Osteocyte (in vitro differentiated cells): Measurements from ENCODE around the gene PRDM16. TPM values are rescaled to one million over a fixed set of nuclear protein-coding genes. Genes with fewer than 3 reads are reported as not detected.

Experiments
- DNase-seq: peaks from one replicate; pipeline ENCODE4 v3.0.0; 2021; ENCODE audit warnings: mixed read lengths; ENCODE audit not compliant: unreplicated experiment; ENCODE audit errors: extremely low spot score
- H3K27ac Mint-ChIP-seq: one replicate; pipeline ENCODE4 v1.8.0; 2021; ENCODE audit warnings: mild to moderate bottlenecking, mixed read lengths; ENCODE audit not compliant: unreplicated experiment
- H3K27me3 Mint-ChIP-seq: one replicate; pipeline ENCODE4 v1.8.0; 2021; ENCODE audit warnings: mixed read lengths; ENCODE audit not compliant: unreplicated experiment
- H3K36me3 Mint-ChIP-seq: one replicate; pipeline ENCODE4 v1.8.0; 2021; ENCODE audit warnings: mixed read lengths; ENCODE audit not compliant: unreplicated experiment
- H3K4me1 Mint-ChIP-seq: one replicate; pipeline ENCODE4 v1.8.0; 2021; ENCODE audit warnings: mixed read lengths; ENCODE audit not compliant: unreplicated experiment
- H3K4me3 Mint-ChIP-seq: one replicate; pipeline ENCODE4 v1.8.0; 2021; ENCODE audit warnings: mild to moderate bottlenecking, moderate library complexity, mixed read lengths; ENCODE audit not compliant: unreplicated experiment
- H3K9me3 Mint-ChIP-seq: one replicate; pipeline ENCODE4 v1.8.0; 2021; ENCODE audit warnings: mixed read lengths; ENCODE audit not compliant: unreplicated experiment
- total RNA-seq: library from RNA; stranded (reverse); gene quantifications from 2 replicates; pipeline ENCODE4 v1.2.1, GENCODE V29; 2021
- TF ChIP-seq, protein P1 (sequence below): fragments of 200-600 bp; sonication (generic); IDR thresholded peaks from 2 replicates; pipeline ENCODE4 v1.5.0; 2021; ENCODE audit warnings: antibody characterized with exemption, mild to moderate bottlenecking, moderate library complexity

The PRDM16 gene
- total RNA-seq, 1 donor from 2014 or later: 7.1 TPM

DNA sequence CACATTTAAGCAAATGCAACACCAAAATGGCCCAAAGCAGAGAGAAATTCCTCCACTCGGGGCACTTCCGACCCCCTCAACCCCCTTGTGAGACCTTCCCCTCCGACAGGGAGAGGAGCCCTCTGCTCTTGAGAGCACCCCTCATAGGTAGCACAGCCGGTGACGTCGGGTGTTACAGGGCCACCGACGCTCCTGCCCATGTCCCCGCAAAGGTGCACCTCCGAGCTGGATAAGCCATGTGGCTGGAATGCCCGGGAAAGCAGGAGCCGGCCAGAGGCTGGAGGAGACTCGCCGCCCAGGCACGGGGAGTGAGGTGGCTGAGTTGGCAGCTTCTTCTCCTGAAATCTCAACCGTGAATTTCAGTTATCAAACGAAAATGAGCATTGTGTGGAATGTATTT lies 318.4 kb downstream of the PRDM16 start:
- Mint-ChIP-seq H3K27ac (no peak overlapping the region), H3K4me1 (no peaks in the 10 kb centered on the region), H3K4me3 (no peak overlapping the region), H3K36me3 (peaks cover 3% of the 10 kb centered on the region), H3K27me3 (peaks cover 5% of the 10 kb centered on the region), H3K9me3 (no peaks in the 10 kb centered on the region)
- DNase-seq: no peak
- TF ChIP-seq, protein P1, sequence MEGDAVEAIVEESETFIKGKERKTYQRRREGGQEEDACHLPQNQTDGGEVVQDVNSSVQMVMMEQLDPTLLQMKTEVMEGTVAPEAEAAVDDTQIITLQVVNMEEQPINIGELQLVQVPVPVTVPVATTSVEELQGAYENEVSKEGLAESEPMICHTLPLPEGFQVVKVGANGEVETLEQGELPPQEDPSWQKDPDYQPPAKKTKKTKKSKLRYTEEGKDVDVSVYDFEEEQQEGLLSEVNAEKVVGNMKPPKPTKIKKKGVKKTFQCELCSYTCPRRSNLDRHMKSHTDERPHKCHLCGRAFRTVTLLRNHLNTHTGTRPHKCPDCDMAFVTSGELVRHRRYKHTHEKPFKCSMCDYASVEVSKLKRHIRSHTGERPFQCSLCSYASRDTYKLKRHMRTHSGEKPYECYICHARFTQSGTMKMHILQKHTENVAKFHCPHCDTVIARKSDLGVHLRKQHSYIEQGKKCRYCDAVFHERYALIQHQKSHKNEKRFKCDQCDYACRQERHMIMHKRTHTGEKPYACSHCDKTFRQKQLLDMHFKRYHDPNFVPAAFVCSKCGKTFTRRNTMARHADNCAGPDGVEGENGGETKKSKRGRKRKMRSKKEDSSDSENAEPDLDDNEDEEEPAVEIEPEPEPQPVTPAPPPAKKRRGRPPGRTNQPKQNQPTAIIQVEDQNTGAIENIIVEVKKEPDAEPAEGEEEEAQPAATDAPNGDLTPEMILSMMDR: no peak

DNA sequence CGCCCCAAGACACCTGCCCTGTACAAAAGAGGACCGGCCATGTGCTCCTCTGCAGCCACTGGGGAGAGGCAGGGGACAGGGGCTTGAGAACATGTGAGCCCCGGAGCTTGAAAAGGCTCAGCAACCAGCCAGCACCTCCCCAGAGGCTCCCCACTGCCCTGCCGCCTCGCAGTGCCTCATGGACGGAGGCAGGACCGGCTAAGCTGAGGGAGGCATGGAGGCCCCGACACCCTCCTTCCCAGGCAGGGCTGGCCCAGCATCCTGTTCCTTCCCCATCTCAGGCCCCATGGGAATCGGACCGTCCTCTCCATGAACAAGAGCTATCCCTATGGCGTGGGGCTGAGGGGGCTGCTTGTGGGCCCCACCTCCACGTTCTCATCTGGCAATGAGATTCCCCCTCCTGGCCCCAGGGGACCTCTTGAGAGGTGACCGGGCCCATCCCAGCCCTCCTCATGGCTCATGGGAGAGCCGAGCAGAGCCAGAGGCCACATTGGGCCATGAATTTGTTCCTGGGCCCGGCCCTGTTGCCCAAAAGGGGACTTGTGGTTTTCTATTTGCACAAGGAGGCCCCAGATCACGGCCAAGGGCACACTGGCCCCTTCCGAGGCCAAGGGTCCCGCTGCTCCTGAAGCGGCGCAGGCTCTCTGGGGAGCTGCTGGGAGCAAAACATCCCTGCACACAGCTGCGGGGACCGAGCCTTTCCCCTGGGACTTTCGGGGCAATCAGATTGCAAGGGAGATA lies 320.3 kb downstream of the PRDM16 start:
- Mint-ChIP-seq H3K36me3 (peaks cover 3% of the 10 kb centered on the region), H3K4me1 (no peaks in the 10 kb centered on the region), H3K27ac (no peak overlapping the region), H3K4me3 (no peak overlapping the region), H3K27me3 (peaks cover 11% of the 10 kb centered on the region), H3K9me3 (no peaks in the 10 kb centered on the region)
- TF ChIP-seq, protein P1: no peak
- no peak for DNase-seq

DNA sequence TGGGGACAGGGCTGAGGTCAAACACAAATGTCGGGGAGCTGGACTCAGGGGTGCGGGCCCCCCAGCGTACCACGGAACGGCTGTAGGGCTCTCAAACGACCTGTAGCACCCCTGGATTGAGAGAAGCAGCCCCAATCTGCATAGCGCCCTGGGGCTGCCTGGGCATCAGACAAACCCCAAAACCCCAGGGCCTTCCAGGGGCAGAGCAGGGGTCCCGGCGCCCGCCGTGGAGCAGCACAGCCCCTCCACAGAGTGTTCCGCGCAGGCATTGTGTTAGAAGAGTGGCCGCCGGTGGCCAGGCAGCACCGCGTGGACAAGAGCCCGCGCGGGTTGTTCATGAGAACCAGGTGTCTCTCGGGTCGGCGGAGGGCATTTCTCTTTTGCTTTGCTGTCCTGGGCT lies 321.3 kb downstream of the PRDM16 start:
- Mint-ChIP-seq H3K36me3 (peaks cover 3% of the 10 kb centered on the region), H3K9me3 (no peaks in the 10 kb centered on the region), H3K27me3 (peaks cover 11% of the 10 kb centered on the region), H3K27ac (no peak overlapping the region), H3K4me3 (no peak overlapping the region), H3K4me1 (no peaks in the 10 kb centered on the region)
- TF ChIP-seq, protein P1: no peak
- DNase-seq: no peak

DNA sequence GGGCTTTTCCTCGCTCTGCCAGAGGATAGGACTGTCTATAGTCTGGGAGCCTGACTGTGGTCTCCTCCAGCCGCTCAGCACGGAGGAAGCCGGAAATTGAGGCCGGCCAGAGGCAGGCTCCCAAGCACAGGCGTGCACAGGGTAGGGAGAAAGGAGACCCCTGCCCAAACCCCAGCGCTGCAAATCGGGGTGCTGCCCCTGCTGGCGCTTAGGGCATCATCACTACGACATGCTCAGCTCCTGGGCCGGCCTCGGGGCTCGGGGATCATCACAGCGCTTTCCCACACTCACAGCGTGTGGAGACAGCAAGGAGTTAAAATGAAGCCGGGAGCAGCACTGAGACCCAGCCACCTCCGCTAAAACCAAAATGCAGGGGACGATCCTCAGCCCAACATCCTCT lies 322.7 kb downstream of the PRDM16 start:
- no peak for DNase-seq
- TF ChIP-seq, protein P1: no peak
- Mint-ChIP-seq H3K27me3 (peaks cover 11% of the 10 kb centered on the region), H3K27ac (no peak overlapping the region), H3K4me3 (no peak overlapping the region), H3K4me1 (no peaks in the 10 kb centered on the region), H3K9me3 (no peaks in the 10 kb centered on the region), H3K36me3 (no peaks in the 10 kb centered on the region)

- no peak for DNase-seq
- H3K27ac Mint-ChIP-seq: no peak overlapping the region
- peaks cover 11% of the 10 kb centered on the region for H3K27me3 Mint-ChIP-seq
- TF ChIP-seq, protein P1: no peak
- no peaks in the 10 kb centered on the region for H3K4me1 Mint-ChIP-seq
- H3K9me3 Mint-ChIP-seq: no peaks in the 10 kb centered on the region
- H3K4me3 Mint-ChIP-seq: no peak overlapping the region
- no peaks in the 10 kb centered on the region for H3K36me3 Mint-ChIP-seq
Observed at GRCh38 chr1:3393024-3393986, 324.3 kb downstream of the PRDM16 start.
